ENCODE measurements around the gene JSRP1. TPM values are rescaled to one million over a fixed set of nuclear protein-coding genes. Genes with fewer than 3 reads are reported as not detected.

Gene JSRP1
- total RNA-seq, 1 donor from 2014 or later: not detected

DNA sequence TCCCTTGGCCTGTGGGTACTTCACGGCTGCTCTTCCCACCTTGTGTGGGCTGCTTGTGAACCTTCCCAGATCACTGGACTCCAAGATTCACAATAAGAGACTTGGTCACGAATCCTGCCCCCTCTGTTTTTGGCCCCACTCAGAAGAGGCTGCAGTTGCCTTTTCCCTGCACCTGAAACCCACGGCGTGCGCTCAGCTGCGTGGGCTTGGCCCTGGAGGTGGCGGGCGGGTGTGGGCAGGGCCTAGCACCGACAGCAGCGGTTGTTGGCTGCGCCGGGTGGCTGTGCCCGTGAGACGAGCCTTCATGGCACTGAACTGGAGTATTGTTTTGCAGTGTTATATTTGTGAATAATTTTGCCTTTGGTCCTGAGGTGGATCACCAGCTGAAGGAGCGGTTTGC, 53.9 kb downstream of the JSRP1 start:
- peaks cover 60% of the 10 kb centered on the region for H3K36me3 ChIP-seq
- no peak overlapping the region for H3K27ac ChIP-seq
- no peak overlapping the region for H3K4me3 ChIP-seq
- H3K9me3 ChIP-seq: no peaks in the 10 kb centered on the region
- no peaks in the 10 kb centered on the region for H3K27me3 ChIP-seq (ENCODE audit: low read depth)
- H3K4me1 ChIP-seq: no peaks in the 10 kb centered on the region
- no peak for ATAC-seq
- DNase-seq: no peak
- TF ChIP-seq, protein P1, sequence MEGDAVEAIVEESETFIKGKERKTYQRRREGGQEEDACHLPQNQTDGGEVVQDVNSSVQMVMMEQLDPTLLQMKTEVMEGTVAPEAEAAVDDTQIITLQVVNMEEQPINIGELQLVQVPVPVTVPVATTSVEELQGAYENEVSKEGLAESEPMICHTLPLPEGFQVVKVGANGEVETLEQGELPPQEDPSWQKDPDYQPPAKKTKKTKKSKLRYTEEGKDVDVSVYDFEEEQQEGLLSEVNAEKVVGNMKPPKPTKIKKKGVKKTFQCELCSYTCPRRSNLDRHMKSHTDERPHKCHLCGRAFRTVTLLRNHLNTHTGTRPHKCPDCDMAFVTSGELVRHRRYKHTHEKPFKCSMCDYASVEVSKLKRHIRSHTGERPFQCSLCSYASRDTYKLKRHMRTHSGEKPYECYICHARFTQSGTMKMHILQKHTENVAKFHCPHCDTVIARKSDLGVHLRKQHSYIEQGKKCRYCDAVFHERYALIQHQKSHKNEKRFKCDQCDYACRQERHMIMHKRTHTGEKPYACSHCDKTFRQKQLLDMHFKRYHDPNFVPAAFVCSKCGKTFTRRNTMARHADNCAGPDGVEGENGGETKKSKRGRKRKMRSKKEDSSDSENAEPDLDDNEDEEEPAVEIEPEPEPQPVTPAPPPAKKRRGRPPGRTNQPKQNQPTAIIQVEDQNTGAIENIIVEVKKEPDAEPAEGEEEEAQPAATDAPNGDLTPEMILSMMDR (IDR thresholded peaks at IDR 0.05): no peak
- intact Hi-C loops (cut with DNase I): no loop called here

Small RNAs within 50 kb of the gene (microRNA-seq; reads per million reads assigned to microRNA genes)
- not detected for gene MIR1227 (ENCODE audit: borderline number of aligned reads)
- gene MIR4321 (ENCODE audit: borderline number of aligned reads): not detected

Other genes with a start within 250 kb of the JSRP1 start
- 62.0 TPM for gene BTBD2, start 240.7 kb downstream of the JSRP1 start, total RNA-seq
- 268 TPM for gene MKNK2, start 205.2 kb downstream of the JSRP1 start, total RNA-seq
- gene MOB3A, start 160.1 kb downstream of the JSRP1 start, total RNA-seq: 69.2 TPM
- 7.4 TPM for gene IZUMO4, start 159.5 kb downstream of the JSRP1 start, total RNA-seq
- 99.5 TPM for gene AP3D1, start 104.9 kb downstream of the JSRP1 start, total RNA-seq
- gene DOT1L, start 92.5 kb downstream of the JSRP1 start, total RNA-seq: 33.0 TPM
- 52.0 TPM for gene PLEKHJ1, start 20.1 kb downstream of the JSRP1 start, total RNA-seq
- 55.6 TPM for gene SF3A2, start 19.6 kb downstream of the JSRP1 start, total RNA-seq
- gene AMH, start 7.1 kb downstream of the JSRP1 start, total RNA-seq: 1.9 TPM
- 7.5 TPM for gene PEAK3, start 25.8 kb upstream of the JSRP1 start, total RNA-seq
- not detected for gene LINGO3, start 51.7 kb upstream of the JSRP1 start, total RNA-seq
- gene LSM7, start 72.2 kb upstream of the JSRP1 start, total RNA-seq: 58.2 TPM
- gene SPPL2B, start 72.3 kb upstream of the JSRP1 start, total RNA-seq: 52.3 TPM
- gene TMPRSS9, start 103.8 kb upstream of the JSRP1 start, total RNA-seq: not detected
- 53.3 TPM for gene TIMM13, start 171.2 kb upstream of the JSRP1 start, total RNA-seq
- gene LMNB2, start 200.5 kb upstream of the JSRP1 start, total RNA-seq: 20.9 TPM
- 89.9 TPM for gene GADD45B, start 219.7 kb upstream of the JSRP1 start, total RNA-seq